ENCODE data around the gene FAM53B.

DNA sequence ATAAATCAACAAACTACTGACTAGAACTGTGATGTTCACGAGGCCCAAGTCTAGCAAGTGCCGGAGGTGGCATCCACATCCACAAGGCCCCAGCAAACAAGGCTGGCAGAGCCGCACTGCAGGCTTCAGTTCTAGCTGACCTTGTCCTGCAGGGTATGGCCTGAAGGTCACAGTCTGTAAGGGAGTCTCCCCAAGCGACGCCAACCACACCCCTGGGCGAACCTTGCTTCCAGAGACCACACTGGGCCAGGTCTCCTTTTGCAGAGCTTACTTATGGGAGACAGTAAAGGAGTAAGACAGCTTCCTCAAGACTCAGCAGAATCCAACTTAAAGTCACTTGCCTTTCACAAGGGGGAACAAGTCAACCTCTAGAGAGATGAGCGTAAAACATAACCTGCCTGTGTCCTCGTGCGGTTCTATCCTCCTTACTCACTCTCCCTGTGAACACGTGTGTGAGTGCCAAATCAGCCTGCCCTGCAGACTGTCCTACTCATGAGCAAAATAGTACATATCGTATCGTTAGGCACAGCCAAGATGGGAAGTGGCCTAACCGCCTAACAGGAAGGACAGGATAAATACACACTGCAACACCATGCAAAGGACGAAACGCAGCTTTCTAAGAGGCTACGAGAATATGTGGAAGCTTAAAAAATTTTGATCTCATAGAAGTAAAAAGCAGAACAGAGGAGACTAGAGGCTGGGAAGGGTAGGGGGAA is 22.7 kb downstream of the FAM53B start:
- no peak for TF ChIP-seq CTCF (IDR thresholded peaks at IDR 0.05)
- peak in 2 of 4 donors; percentile 11 to 29 for TF ChIP-seq EP300 (IDR thresholded peaks at IDR 0.05)
